ENCODE measurements around the gene DUSP9.

DUSP9 gene

GRCh38 chrX:153641627-153642026 is 5.4 kb upstream of the DUSP9 start:
- no peak for TF ChIP-seq CTCF (conservative IDR thresholded peaks at IDR 0.05; ENCODE audit: low read depth, low read length)
- no peak overlapping the region for H3K4me3 ChIP-seq (ENCODE audit: low read length)
- no peak for DNase-seq (ENCODE audit: low read depth)

GRCh38 chrX:153642051-153642654 is 4.8 kb upstream of the DUSP9 start:
- no peak for TF ChIP-seq CTCF (conservative IDR thresholded peaks at IDR 0.05; ENCODE audit: low read depth, low read length)
- no peak overlapping the region for H3K4me3 ChIP-seq (ENCODE audit: low read length)
- DNase-seq (ENCODE audit: low read depth), result no peak

GRCh38 chrX:153642655-153643430 is 4.2 kb upstream of the DUSP9 start:
- no peak for TF ChIP-seq CTCF (conservative IDR thresholded peaks at IDR 0.05; ENCODE audit: low read depth, low read length)
- DNase-seq (ENCODE audit: low read depth), result no peak
- no peak overlapping the region for H3K4me3 ChIP-seq (ENCODE audit: low read length)

- no peak for TF ChIP-seq CTCF (conservative IDR thresholded peaks at IDR 0.05; ENCODE audit: low read depth, low read length)
- no peak for DNase-seq (ENCODE audit: low read depth)
- no peak overlapping the region for H3K4me3 ChIP-seq (ENCODE audit: low read length)
These were observed 3.3 kb upstream of the DUSP9 start for GRCh38 chrX:153643431-153644351.

- TF ChIP-seq CTCF (conservative IDR thresholded peaks at IDR 0.05; ENCODE audit: low read depth, low read length), result no peak
- H3K4me3 ChIP-seq (ENCODE audit: low read length), result no peak overlapping the region
- no peak for DNase-seq (ENCODE audit: low read depth)
These were observed 2.5 kb upstream of the DUSP9 start for GRCh38 chrX:153644356-153645125.

- no peak overlapping the region for H3K4me3 ChIP-seq (ENCODE audit: low read length)
- DNase-seq (ENCODE audit: low read depth), result no peak
- no peak for TF ChIP-seq CTCF (conservative IDR thresholded peaks at IDR 0.05; ENCODE audit: low read depth, low read length)
These were observed 1.9 kb upstream of the DUSP9 start for GRCh38 chrX:153645151-153645550.
